ENCODE results near the gene CLTRN. TPM values are rescaled to one million over a fixed set of nuclear protein-coding genes. Genes with fewer than 3 reads are reported as not detected.

Gene CLTRN
- total and polyA plus RNA-seq, 2 of the 8 experiments (the other 6 are each of a cell fraction or from before 2014, with no cell fraction given): 1.2 to 1.3 TPM

- Histone ChIP-seq H2BK5ac (ENCODE audit: low read depth, low read length) (no peak overlapping the region), H3K79me1 (ENCODE audit: low read depth, low read length) (no peaks in the 10 kb centered on the region), H3K27me3 (replicated peaks in 1 of 4; ENCODE audit: control insufficient read depth in 3 of 4, extremely low read depth in 1 of 4, insufficient read depth in 3 of 4, low read length in 3 of 4) (no peaks in the 10 kb centered on the region), H3K79me2 (ENCODE audit: control insufficient read depth in 1 of 2, insufficient read depth in 2 of 2, low read length in 2 of 2) (no peaks in the 10 kb centered on the region), H4K8ac (ENCODE audit: extremely low read depth, insufficient read depth, low read length) (no peak overlapping the region), H3K23ac (ENCODE audit: insufficient read length) (no peak overlapping the region), H4K20me1 (replicated peaks in 1 of 2; ENCODE audit: control insufficient read depth in 1 of 2, insufficient read depth in 2 of 2, low read length in 2 of 2) (no peaks in the 10 kb centered on the region), H3K18ac (ENCODE audit: extremely low read depth, low read length) (no peak overlapping the region), H3K56ac (replicated peaks; ENCODE audit: insufficient read length, low read depth, low read length) (no peak overlapping the region), H3K23me2 (ENCODE audit: low read depth, low read length) (no peaks in the 10 kb centered on the region), H3K36me3 (ENCODE audit: control insufficient read depth in 2 of 4, insufficient read depth in 4 of 4, low read length in 3 of 4) (peaks cover 0 to 15% (median 4%) of the 10 kb centered on the region in 4 experiments; a peak in 2 of 8 replicates), H3K4ac (replicated peaks; ENCODE audit: insufficient read length, low read depth, low read length) (no peak overlapping the region), H2BK120ac (replicated peaks; ENCODE audit: low read depth, low read length) (no peak overlapping the region), H3K4me1 (replicated peaks in 1 of 4; ENCODE audit: control insufficient read depth in 3 of 4, insufficient read depth in 4 of 4, low read length in 3 of 4) (no peaks in the 10 kb centered on the region), H2AFZ (ENCODE audit: low read length) (no peak overlapping the region), H3K9me3 (ENCODE audit: insufficient read depth in 2 of 2, low read depth in 1 of 2, low read length in 1 of 2) (no peaks in the 10 kb centered on the region), H3K27ac (ENCODE audit: low read depth, low read length) (no peak overlapping the region), H3K14ac (ENCODE audit: insufficient read length) (no peak overlapping the region), H4K91ac (replicated peaks; ENCODE audit: insufficient read length, low read length) (no peak overlapping the region), H3K4me3 (ENCODE audit: extremely low read depth in 1 of 4, insufficient read depth in 2 of 4, low read depth in 3 of 4, low read length in 4 of 4) (no peak overlapping the region), H4K5ac (ENCODE audit: insufficient read length, low read depth, low read length) (no peak overlapping the region), H2BK12ac (ENCODE audit: low read depth, low read length) (no peak overlapping the region), H3K4me2 (ENCODE audit: insufficient read depth in 1 of 2, low read depth in 2 of 2, low read length in 2 of 2) (no peak overlapping the region), H2BK20ac (ENCODE audit: low read length) (no peak overlapping the region), H2BK15ac (ENCODE audit: low read length) (no peak overlapping the region), H3K9ac (replicated peaks in 1 of 4; ENCODE audit: extremely low read depth in 1 of 4, low read depth in 3 of 4, low read length in 3 of 4) (no peak overlapping the region), H2AK5ac (ENCODE audit: low read depth, low read length) (no peak overlapping the region)
- 90% methylated on average over 6 of the region's 6 CpGs; no CpG with 5 or more reads in 1 of the 2 experiments for WGBS, 2 experiments (ENCODE audit: extremely low coverage in 1 of 2, insufficient coverage in 1 of 2, insufficient read length in 1 of 2, insufficient replicate concordance in 2 of 2, low coverage in 1 of 2, low lambda C conversion rate in 2 of 2, missing lambda C conversion rate in 1 of 2)
- FAIRE-seq (no peak), DNase-seq (ENCODE audit: low read depth in 1 of 2, low spot score in 2 of 2) (no peak)
- CTCF ChIA-PET (ENCODE audit: partially characterized antibody): interaction anchor here (0.8 kb wide), 1 partner anchor 10 kb away, joined by 3 read pairs; no protein-coding TSS in a partner anchor
- POLR2A ChIA-PET (ENCODE audit: partially characterized antibody): interaction anchor here (1.0 kb wide), 1 partner anchor 9 kb away, joined by 3 read pairs; no protein-coding TSS in a partner anchor
- TF ChIP-seq SIN3A (conservative IDR thresholded peaks at IDR 0.05 in 1 of 2, IDR thresholded peaks at IDR 0.05 in 1 of 2; ENCODE audit: low read depth in 1 of 2, low read length in 2 of 2) (no peak), BRCA1 (IDR thresholded peaks at IDR 0.05; ENCODE audit: low read depth, low read length) (no peak), NRF1 (IDR thresholded peaks at IDR 0.05; ENCODE audit: low read depth, low read length) (no peak), EGR1 (IDR thresholded peaks at IDR 0.05; ENCODE audit: borderline replicate concordance, low read depth, low read length) (no peak), CHD1 (IDR thresholded peaks at IDR 0.05; ENCODE audit: low read depth, low read length) (no peak), CHD2 (IDR thresholded peaks at IDR 0.05; ENCODE audit: low read length) (no peak), KDM1A (IDR thresholded peaks at IDR 0.05; ENCODE audit: borderline replicate concordance, low read length) (no peak), TAF1 (IDR thresholded peaks at IDR 0.05; ENCODE audit: low read depth, low read length) (no peak), ATF2 (IDR thresholded peaks at IDR 0.05; ENCODE audit: low read length) (no peak)
Observed at GRCh38 chrX:15694941-15695451, 30.4 kb upstream of the CLTRN start.
